Liver (tissue), 9 donors: ENCODE data around the gene ABCA8. TPM values are rescaled to one million over a fixed set of nuclear protein-coding genes. Genes with fewer than 3 reads are reported as not detected.

Experiments
- DNase-seq: peaks from one replicate; pipeline ENCODE4 v3.0.0-alpha.2; 2017; ENCODE audit warnings: low spot score
- H3K27ac ChIP-seq, 2 donors: one replicate each; pipeline ENCODE4 v1.7.0; 2013; ENCODE audit warnings: inconsistent platforms in 2 of 2, low read length in 2 of 2, control low read depth in 1 of 2, low read depth in 1 of 2, mild to moderate bottlenecking in 1 of 2
- H3K27me3 ChIP-seq, 4 donors: one replicate each; pipeline versions ENCODE4 v1.6.1 to v1.7.0; 2013; ENCODE audit warnings: low read length in 3 of 4, inconsistent platforms in 1 of 4, mild to moderate bottlenecking in 1 of 4, moderate library complexity in 1 of 4; ENCODE audit not compliant: control insufficient read depth in 4 of 4, insufficient read depth in 4 of 4
- H3K36me3 ChIP-seq, 4 donors: one replicate each; pipeline versions ENCODE4 v1.6.1 to v1.7.0; 2013; ENCODE audit warnings: low read length in 3 of 4, mild to moderate bottlenecking in 3 of 4, low read depth in 1 of 4, moderate library complexity in 1 of 4; ENCODE audit not compliant: control insufficient read depth in 4 of 4, insufficient read depth in 3 of 4
- H3K4me1 ChIP-seq, 4 donors: one replicate each; pipeline versions ENCODE4 v1.6.1 to v1.7.0; 2013; ENCODE audit warnings: low read length in 3 of 4, mild to moderate bottlenecking in 3 of 4, moderate library complexity in 1 of 4; ENCODE audit not compliant: control insufficient read depth in 4 of 4, insufficient read depth in 4 of 4
- H3K4me3 ChIP-seq, 3 donors: one replicate each; pipeline versions ENCODE4 v1.6.1 to v1.7.0; 2013; ENCODE audit warnings: low read length in 3 of 3, control low read depth in 1 of 3, low read depth in 1 of 3, mild to moderate bottlenecking in 1 of 3
- H3K9ac ChIP-seq, 2 donors: one replicate each; pipeline ENCODE4 v1.7.0; 2013; ENCODE audit warnings: low read length in 2 of 2, mild to moderate bottlenecking in 2 of 2, moderate library complexity in 2 of 2, control low read depth in 1 of 2, low read depth in 1 of 2
- H3K9me3 ChIP-seq, 4 donors: one replicate each; pipeline versions ENCODE4 v1.6.1 to v1.7.0; 2013; ENCODE audit warnings: low read length in 3 of 4; ENCODE audit not compliant: control insufficient read depth in 4 of 4
- EGR1 ChIP-seq, 2 donors: IDR thresholded peaks; 2 replicates each; pipeline ENCODE4 v1.6.1; 2016 to 2018; ENCODE audit warnings: antibody characterized with exemption in 2 of 2, low read depth in 2 of 2
- FOXA1 ChIP-seq: IDR thresholded peaks from 2 replicates; pipeline ENCODE4 v1.6.1; 2016; ENCODE audit warnings: antibody characterized with exemption
- GABPA ChIP-seq, 2 donors: IDR thresholded peaks in 1 of 2; conservative IDR thresholded peaks in 1 of 2; 2 replicates each; pipeline ENCODE4 v1.6.1; 2016; ENCODE audit warnings: antibody characterized with exemption in 2 of 2, mild to moderate bottlenecking in 1 of 2, moderate library complexity in 1 of 2
- HNF4A ChIP-seq, 2 donors: conservative IDR thresholded peaks; 2 replicates each; pipeline ENCODE4 v1.6.1; 2016; ENCODE audit warnings: antibody characterized with exemption in 2 of 2, mild to moderate bottlenecking in 2 of 2
- HNF4G ChIP-seq: IDR thresholded peaks from 2 replicates; pipeline ENCODE4 v1.6.1; 2016; ENCODE audit warnings: antibody characterized with exemption
- JUND ChIP-seq, 2 donors: IDR thresholded peaks; 2 replicates each; pipeline ENCODE4 v1.6.1; 2016; ENCODE audit warnings: antibody characterized with exemption in 2 of 2
- NR2F2 ChIP-seq: IDR thresholded peaks from 2 replicates; pipeline ENCODE4 v1.6.1; 2016; ENCODE audit warnings: antibody characterized with exemption
- RAD21 ChIP-seq, 2 donors: IDR thresholded peaks; 2 replicates each; pipeline ENCODE4 v1.6.1; 2016; ENCODE audit warnings: antibody characterized with exemption in 2 of 2, mild to moderate bottlenecking in 2 of 2
- RXRA ChIP-seq, 2 donors: IDR thresholded peaks; 2 replicates each; pipeline ENCODE4 v1.6.1; 2017 to 2018; ENCODE audit warnings: antibody characterized with exemption in 2 of 2, mild to moderate bottlenecking in 1 of 2
- SP1 ChIP-seq: IDR thresholded peaks from 2 replicates; pipeline ENCODE4 v1.6.1; 2018; ENCODE audit warnings: antibody characterized with exemption, mild to moderate bottlenecking
- TAF1 ChIP-seq: conservative IDR thresholded peaks from 2 replicates; pipeline ENCODE4 v1.6.1; 2016; ENCODE audit warnings: antibody characterized with exemption, mild to moderate bottlenecking
- YY1 ChIP-seq: IDR thresholded peaks from 2 replicates; pipeline ENCODE4 v1.6.1; 2016; ENCODE audit warnings: antibody characterized with exemption, mild to moderate bottlenecking
- WGBS: extraction: QIAGEN DNeasy Blood & Tissue Kit; methylation state at CpG from one replicate; pipeline ENCODE4 v1.1.7; 2013; 5-methylcytosine and 5-hydroxymethylcytosine counted together
- polyA plus RNA-seq, 2 donors: library from polyadenylated mRNA; stranded (reverse) in 1 of 2; unstranded in 1 of 2; fragments of 200-250 nt in 1 of 2; fragments of >200 nt in 1 of 2; fragmentation: Nextera tagmentation in 1 of 2; extraction: Ambion mirVana in 1 of 2; gene quantifications; one replicate each; pipeline versions ENCODE4 v1.2.1 to v1.2.3, GENCODE V29; 2013 to 2015
- total RNA-seq, 2 donors: library from RNA; depleted of rRNA; stranded (reverse); fragments of >200 nt; gene quantifications; one replicate each; pipeline ENCODE4 v1.2.3, GENCODE V29; 2014
- TF ChIP-seq, protein P1 (sequence below): IDR thresholded peaks from 2 replicates; pipeline ENCODE4 v1.6.1; 2016; ENCODE audit warnings: antibody characterized with exemption, mild to moderate bottlenecking
- TF ChIP-seq, protein P2 (sequence below): IDR thresholded peaks from 2 replicates; pipeline ENCODE4 v1.6.1; 2016; ENCODE audit warnings: antibody characterized with exemption
- TF ChIP-seq, protein P3 (sequence below): IDR thresholded peaks from 2 replicates; pipeline ENCODE4 v1.6.1; 2016; ENCODE audit warnings: antibody characterized with exemption
- TF ChIP-seq, protein P4 (sequence below): fragments of 150-350 bp; IDR thresholded peaks from 2 replicates; pipeline ENCODE4 v1.5.1; 2017; ENCODE audit warnings: improper control_type of control experiment, low read depth, low read length; ENCODE audit not compliant: missing input control
- TF ChIP-seq, protein P5 (sequence below): IDR thresholded peaks from 2 replicates; pipeline ENCODE4 v1.6.1; 2016; ENCODE audit warnings: antibody characterized with exemption
- donor health status: healthy.
- donor health status: healthy.
- donor health status: healthy.
- donor health status: healthy.
- donor health status: healthy.

Gene ABCA8
- total and polyA plus RNA-seq, 4 donors = 9.3 to 72.2 (median 14.0) TPM

DNA sequence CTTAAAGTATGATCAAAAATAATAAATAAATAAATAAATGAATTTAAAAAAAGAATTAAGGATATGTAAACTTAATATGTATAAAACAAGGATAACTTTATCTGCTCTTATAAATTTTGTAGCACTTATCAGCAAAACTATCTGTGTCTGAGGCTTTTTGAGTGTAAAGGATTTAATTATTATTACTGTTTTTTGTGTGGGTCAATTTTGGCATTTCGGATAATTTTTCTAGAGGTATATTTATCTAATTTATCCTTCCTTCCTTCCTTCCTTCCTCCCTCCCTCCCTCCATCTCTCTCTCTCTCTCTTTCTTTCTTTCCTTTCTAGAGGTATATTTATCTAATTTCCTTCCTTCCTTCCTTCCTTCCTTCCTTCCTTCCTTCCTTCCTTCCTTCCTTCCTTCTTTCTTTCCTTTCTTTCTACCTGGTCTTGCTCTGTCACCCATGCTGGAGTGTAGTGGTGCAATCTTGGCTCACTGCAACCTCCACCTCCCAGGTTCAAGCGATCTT is 120.8 kb downstream of the ABCA8 start:
- H3K4me3 ChIP-seq = no peak overlapping the region
- H3K36me3 ChIP-seq = no peaks in the 10 kb centered on the region
- TF ChIP-seq, protein P1, sequence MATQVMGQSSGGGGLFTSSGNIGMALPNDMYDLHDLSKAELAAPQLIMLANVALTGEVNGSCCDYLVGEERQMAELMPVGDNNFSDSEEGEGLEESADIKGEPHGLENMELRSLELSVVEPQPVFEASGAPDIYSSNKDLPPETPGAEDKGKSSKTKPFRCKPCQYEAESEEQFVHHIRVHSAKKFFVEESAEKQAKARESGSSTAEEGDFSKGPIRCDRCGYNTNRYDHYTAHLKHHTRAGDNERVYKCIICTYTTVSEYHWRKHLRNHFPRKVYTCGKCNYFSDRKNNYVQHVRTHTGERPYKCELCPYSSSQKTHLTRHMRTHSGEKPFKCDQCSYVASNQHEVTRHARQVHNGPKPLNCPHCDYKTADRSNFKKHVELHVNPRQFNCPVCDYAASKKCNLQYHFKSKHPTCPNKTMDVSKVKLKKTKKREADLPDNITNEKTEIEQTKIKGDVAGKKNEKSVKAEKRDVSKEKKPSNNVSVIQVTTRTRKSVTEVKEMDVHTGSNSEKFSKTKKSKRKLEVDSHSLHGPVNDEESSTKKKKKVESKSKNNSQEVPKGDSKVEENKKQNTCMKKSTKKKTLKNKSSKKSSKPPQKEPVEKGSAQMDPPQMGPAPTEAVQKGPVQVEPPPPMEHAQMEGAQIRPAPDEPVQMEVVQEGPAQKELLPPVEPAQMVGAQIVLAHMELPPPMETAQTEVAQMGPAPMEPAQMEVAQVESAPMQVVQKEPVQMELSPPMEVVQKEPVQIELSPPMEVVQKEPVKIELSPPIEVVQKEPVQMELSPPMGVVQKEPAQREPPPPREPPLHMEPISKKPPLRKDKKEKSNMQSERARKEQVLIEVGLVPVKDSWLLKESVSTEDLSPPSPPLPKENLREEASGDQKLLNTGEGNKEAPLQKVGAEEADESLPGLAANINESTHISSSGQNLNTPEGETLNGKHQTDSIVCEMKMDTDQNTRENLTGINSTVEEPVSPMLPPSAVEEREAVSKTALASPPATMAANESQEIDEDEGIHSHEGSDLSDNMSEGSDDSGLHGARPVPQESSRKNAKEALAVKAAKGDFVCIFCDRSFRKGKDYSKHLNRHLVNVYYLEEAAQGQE = no peak
- TF ChIP-seq RAD21 (IDR thresholded peaks at IDR 0.05) = no peak
- no peak for TF ChIP-seq FOXA1
- TF ChIP-seq YY1 = no peak
- TF ChIP-seq, protein P2, sequence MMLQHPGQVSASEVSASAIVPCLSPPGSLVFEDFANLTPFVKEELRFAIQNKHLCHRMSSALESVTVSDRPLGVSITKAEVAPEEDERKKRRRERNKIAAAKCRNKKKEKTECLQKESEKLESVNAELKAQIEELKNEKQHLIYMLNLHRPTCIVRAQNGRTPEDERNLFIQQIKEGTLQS = no peak
- TF ChIP-seq, protein P3, sequence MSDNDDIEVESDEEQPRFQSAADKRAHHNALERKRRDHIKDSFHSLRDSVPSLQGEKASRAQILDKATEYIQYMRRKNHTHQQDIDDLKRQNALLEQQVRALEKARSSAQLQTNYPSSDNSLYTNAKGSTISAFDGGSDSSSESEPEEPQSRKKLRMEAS = no peak
- no peak for TF ChIP-seq TAF1
- TF ChIP-seq NR2F2 = no peak
- TF ChIP-seq HNF4A (conservative IDR thresholded peaks at IDR 0.05) = no peak
- no peak for TF ChIP-seq HNF4G
- TF ChIP-seq, protein P4, sequence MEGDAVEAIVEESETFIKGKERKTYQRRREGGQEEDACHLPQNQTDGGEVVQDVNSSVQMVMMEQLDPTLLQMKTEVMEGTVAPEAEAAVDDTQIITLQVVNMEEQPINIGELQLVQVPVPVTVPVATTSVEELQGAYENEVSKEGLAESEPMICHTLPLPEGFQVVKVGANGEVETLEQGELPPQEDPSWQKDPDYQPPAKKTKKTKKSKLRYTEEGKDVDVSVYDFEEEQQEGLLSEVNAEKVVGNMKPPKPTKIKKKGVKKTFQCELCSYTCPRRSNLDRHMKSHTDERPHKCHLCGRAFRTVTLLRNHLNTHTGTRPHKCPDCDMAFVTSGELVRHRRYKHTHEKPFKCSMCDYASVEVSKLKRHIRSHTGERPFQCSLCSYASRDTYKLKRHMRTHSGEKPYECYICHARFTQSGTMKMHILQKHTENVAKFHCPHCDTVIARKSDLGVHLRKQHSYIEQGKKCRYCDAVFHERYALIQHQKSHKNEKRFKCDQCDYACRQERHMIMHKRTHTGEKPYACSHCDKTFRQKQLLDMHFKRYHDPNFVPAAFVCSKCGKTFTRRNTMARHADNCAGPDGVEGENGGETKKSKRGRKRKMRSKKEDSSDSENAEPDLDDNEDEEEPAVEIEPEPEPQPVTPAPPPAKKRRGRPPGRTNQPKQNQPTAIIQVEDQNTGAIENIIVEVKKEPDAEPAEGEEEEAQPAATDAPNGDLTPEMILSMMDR = no peak
- TF ChIP-seq, protein P5, sequence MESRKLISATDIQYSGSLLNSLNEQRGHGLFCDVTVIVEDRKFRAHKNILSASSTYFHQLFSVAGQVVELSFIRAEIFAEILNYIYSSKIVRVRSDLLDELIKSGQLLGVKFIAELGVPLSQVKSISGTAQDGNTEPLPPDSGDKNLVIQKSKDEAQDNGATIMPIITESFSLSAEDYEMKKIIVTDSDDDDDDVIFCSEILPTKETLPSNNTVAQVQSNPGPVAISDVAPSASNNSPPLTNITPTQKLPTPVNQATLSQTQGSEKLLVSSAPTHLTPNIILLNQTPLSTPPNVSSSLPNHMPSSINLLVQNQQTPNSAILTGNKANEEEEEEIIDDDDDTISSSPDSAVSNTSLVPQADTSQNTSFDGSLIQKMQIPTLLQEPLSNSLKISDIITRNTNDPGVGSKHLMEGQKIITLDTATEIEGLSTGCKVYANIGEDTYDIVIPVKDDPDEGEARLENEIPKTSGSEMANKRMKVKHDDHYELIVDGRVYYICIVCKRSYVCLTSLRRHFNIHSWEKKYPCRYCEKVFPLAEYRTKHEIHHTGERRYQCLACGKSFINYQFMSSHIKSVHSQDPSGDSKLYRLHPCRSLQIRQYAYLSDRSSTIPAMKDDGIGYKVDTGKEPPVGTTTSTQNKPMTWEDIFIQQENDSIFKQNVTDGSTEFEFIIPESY = no peak
- no peak for TF ChIP-seq SP1
- TF ChIP-seq EGR1 (IDR thresholded peaks at IDR 0.05; ENCODE audit: low read depth in 2 of 2) = no peak
- TF ChIP-seq JUND (IDR thresholded peaks at IDR 0.05) = no peak
- TF ChIP-seq GABPA (IDR thresholded peaks at IDR 0.05 in 1 of 2, conservative IDR thresholded peaks at IDR 0.05 in 1 of 2) = no peak
- TF ChIP-seq RXRA (IDR thresholded peaks at IDR 0.05) = no peak
- no peak overlapping the region for H3K9ac ChIP-seq
- H3K27me3 ChIP-seq = no peaks in the 10 kb centered on the region
- H3K9me3 ChIP-seq = no peaks in the 10 kb centered on the region
- no peak overlapping the region for H3K27ac ChIP-seq
- 96% methylated on average over 2 of the region's 2 CpGs for WGBS
- no peaks in the 10 kb centered on the region for H3K4me1 ChIP-seq
- DNase-seq = no peak
